ENCODE data around the gene SPEN. TPM values are rescaled to one million over a fixed set of nuclear protein-coding genes. Genes with fewer than 3 reads are reported as not detected.

SPEN gene
- total and polyA plus RNA-seq, 2 experiments from 2014 or later: 14.9 to 43.6 TPM

- TF ChIP-seq ZNF462 (CRISPR knock-in tag; IDR thresholded peaks at IDR 0.05) (no peak), STAT1 (IDR thresholded peaks at IDR 0.05; ENCODE audit: unreplicated experiment) (no peak), NANOG (IDR thresholded peaks at IDR 0.05; ENCODE audit: borderline replicate concordance) (no peak), CTCF (conservative IDR thresholded peaks at IDR 0.05; ENCODE audit: low read depth in 2 of 2) (no peak)
These were observed 48.3 kb upstream of the SPEN start (continued) for GRCh38 chr1:15799004-15799867.

Data from GM23338 (cell line).